Vagina (tissue), 2 donors: Measurements from ENCODE around the gene CAB39L.

ENCODE experiments used
- POLR2A ChIP-seq, 2 donors: fragments of 450-650 bp; IDR thresholded peaks; one replicate each; pipeline ENCODE4 v1.6.1; 2017; ENCODE audit warnings: antibody characterized with exemption in 2 of 2, mild to moderate bottlenecking in 2 of 2, moderate library complexity in 2 of 2
- POLR2AphosphoS5 ChIP-seq, 2 donors: sonication (generic); formaldehyde crosslinking; IDR thresholded peaks; one replicate each; pipeline ENCODE4 v1.9.0; 2017; ENCODE audit warnings: antibody characterized with exemption in 2 of 2, mild to moderate bottlenecking in 2 of 2, low read depth in 1 of 2; ENCODE audit not compliant: insufficient read depth in 1 of 2
- TF ChIP-seq, protein P1 (sequence below), 3 experiments: fragments of 450-650 bp in 2 of 3; fragments of 200-600 bp in 1 of 3; sonication (generic) in 1 of 3; IDR thresholded peaks; one replicate each; pipeline ENCODE4 v1.5.1; 2017 to 2019; ENCODE audit warnings: antibody characterized with exemption in 3 of 3, mild to moderate bottlenecking in 2 of 3, moderate library complexity in 2 of 3

- TF ChIP-seq POLR2AphosphoS5 (IDR thresholded peaks at IDR 0.05; ENCODE audit: insufficient read depth in 1 of 2, low read depth in 1 of 2) (no peak), POLR2A (IDR thresholded peaks at IDR 0.05) (no peak)
- TF ChIP-seq, protein P1, sequence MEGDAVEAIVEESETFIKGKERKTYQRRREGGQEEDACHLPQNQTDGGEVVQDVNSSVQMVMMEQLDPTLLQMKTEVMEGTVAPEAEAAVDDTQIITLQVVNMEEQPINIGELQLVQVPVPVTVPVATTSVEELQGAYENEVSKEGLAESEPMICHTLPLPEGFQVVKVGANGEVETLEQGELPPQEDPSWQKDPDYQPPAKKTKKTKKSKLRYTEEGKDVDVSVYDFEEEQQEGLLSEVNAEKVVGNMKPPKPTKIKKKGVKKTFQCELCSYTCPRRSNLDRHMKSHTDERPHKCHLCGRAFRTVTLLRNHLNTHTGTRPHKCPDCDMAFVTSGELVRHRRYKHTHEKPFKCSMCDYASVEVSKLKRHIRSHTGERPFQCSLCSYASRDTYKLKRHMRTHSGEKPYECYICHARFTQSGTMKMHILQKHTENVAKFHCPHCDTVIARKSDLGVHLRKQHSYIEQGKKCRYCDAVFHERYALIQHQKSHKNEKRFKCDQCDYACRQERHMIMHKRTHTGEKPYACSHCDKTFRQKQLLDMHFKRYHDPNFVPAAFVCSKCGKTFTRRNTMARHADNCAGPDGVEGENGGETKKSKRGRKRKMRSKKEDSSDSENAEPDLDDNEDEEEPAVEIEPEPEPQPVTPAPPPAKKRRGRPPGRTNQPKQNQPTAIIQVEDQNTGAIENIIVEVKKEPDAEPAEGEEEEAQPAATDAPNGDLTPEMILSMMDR (IDR thresholded peaks at IDR 0.05) = no peak
These were observed 181.2 kb downstream of the CAB39L start for GRCh38 chr13:49262634-49263033.
